Measurements from ENCODE around the gene ARID3C. TPM values are rescaled to one million over a fixed set of nuclear protein-coding genes. Genes with fewer than 3 reads are reported as not detected.

Gene ARID3C
- total RNA-seq, 4 donors from 2014 or later = not detected

DNA sequence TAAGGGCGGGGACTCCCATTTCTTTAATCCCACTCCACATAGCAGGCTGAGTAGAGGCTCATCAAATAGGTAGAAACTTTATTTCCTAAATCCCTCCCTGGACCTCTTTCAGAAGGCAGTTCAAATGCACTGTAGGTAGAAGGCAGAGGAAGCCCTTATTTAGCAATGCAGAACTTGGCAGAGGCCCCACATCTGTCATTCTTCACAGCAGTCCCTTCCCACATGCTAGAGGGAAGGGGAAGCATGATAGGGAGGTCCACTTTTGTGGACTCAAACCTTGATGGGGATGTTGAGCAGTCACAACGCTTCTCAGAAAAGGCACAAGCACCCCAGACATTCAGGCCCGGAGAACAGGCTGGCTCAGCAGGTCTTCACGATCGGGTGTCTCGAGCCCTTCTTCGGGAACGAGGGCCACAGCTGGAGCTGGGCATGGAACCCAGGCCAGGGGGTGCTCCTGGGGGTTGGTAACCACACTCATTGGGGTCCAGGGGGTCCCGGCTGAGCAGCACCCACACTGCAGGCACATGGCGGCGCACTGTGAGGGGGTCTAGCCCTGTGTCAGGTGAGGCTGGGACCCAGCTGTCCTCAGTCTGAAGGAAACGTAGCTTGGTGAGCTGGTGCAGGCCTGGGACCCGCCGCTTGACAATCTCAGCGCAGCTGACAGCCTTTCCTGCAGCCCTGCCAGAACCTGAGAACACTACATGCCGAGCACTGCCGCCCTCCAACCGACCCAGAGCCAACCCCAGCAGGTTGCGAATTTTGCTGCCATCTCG, 18.2 kb downstream of the ARID3C start:
- in situ Hi-C loops (cut with MboI; ENCODE audit: low sequenced_read_pairs in 4 of 4) = loop anchor here in 1 of 4 donors (25.0 kb wide), 1 partner anchor 98 kb away; the partner anchor contains the start of gene ENHO
- H3K27me3 ChIP-seq = no peaks in the 10 kb centered on the region
- ATAC-seq (peak; percentile 15 to 48), DNase-seq (peak in 1 of 2 donors; percentile 55)
- intact Hi-C loops (cut with DNase I; ENCODE audit: low total_unique reads) = no loop called here
- H3K27ac ChIP-seq = peak overlapping the region; percentile 93 to 98 (median 96)
- H3K9me3 ChIP-seq = no peaks in the 10 kb centered on the region
- TF ChIP-seq POLR2A (IDR thresholded peaks at IDR 0.05) = no peak
- TF ChIP-seq, protein P1, sequence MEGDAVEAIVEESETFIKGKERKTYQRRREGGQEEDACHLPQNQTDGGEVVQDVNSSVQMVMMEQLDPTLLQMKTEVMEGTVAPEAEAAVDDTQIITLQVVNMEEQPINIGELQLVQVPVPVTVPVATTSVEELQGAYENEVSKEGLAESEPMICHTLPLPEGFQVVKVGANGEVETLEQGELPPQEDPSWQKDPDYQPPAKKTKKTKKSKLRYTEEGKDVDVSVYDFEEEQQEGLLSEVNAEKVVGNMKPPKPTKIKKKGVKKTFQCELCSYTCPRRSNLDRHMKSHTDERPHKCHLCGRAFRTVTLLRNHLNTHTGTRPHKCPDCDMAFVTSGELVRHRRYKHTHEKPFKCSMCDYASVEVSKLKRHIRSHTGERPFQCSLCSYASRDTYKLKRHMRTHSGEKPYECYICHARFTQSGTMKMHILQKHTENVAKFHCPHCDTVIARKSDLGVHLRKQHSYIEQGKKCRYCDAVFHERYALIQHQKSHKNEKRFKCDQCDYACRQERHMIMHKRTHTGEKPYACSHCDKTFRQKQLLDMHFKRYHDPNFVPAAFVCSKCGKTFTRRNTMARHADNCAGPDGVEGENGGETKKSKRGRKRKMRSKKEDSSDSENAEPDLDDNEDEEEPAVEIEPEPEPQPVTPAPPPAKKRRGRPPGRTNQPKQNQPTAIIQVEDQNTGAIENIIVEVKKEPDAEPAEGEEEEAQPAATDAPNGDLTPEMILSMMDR (IDR thresholded peaks at IDR 0.05 in 4 of 5, conservative IDR thresholded peaks at IDR 0.05 in 1 of 5) = no peak
- H3K36me3 ChIP-seq = peaks cover 0 to 10% of the 10 kb centered on the region in 2 donors
- H3K4me1 ChIP-seq = peaks cover 23 to 30% of the 10 kb centered on the region in 2 donors
- peak overlapping the region; percentile 67 to 89 (median 81) for H3K4me3 ChIP-seq

DNA sequence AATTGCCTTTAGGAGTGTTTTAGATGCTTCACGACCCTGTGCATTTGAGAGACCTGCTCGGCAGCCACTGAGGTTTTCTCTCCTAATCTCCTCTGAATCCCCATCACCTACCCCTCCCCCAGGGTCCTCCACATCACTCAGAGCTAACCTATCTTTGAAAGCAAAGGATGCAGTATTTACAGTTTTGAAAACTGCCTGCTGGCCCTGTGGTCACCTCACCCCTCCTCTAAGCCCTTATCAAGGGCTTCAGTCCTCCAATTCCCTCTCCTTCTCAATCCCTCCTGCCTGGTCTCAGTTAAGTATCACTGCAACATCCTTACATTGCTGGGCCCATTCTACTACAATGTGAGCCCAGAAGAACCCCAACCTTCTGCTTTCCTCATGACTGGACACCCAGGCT, 21.5 kb downstream of the ARID3C start:
- TF ChIP-seq, protein P1 (IDR thresholded peaks at IDR 0.05 in 4 of 5, conservative IDR thresholded peaks at IDR 0.05 in 1 of 5) = no peak
- TF ChIP-seq POLR2A (IDR thresholded peaks at IDR 0.05) = no peak
- in situ Hi-C loops (cut with MboI; ENCODE audit: low sequenced_read_pairs in 4 of 4) = loop anchor here (10.0 to 25.0 kb wide), 2 partner anchors 95 to 203 kb away; partner anchors contain the start of gene ENHO (in 1 of the 4)
- Histone ChIP-seq H3K9me3 (no peaks in the 10 kb centered on the region), H3K36me3 (no peaks in the 10 kb centered on the region), H3K27ac (no peak overlapping the region), H3K27me3 (no peaks in the 10 kb centered on the region), H3K4me1 (peaks cover 14 to 21% of the 10 kb centered on the region in 2 donors), H3K4me3 (no peak overlapping the region)
- ATAC-seq (no peak), DNase-seq (no peak)
- intact Hi-C loops (cut with DNase I; ENCODE audit: low total_unique reads) = no loop called here

DNA sequence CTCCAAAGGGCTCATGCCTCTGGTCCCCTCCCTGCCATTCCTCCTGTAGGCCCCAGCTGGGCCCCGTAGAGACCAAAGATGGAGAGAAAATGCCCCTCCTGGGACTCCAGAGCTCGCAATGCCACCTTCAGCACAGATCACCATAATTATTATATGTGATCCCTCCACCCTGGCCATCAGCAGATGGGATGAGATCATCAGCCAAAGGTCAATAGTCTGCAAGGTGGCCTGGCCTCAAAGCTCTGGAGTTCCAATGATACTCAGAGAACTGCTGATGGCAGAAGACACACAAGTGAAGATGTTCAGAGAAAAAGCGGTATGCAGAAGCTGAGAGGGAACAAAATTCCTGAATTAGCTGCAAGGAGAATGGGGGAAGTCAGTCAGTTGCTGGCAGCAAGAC, 22.0 kb downstream of the ARID3C start:
- Histone ChIP-seq H3K9me3 (no peaks in the 10 kb centered on the region), H3K36me3 (no peaks in the 10 kb centered on the region), H3K4me3 (no peak overlapping the region), H3K27ac (no peak overlapping the region), H3K27me3 (no peaks in the 10 kb centered on the region), H3K4me1 (peaks cover 14 to 20% of the 10 kb centered on the region in 2 donors)
- no peak for TF ChIP-seq POLR2A (IDR thresholded peaks at IDR 0.05)
- TF ChIP-seq, protein P1 (IDR thresholded peaks at IDR 0.05 in 4 of 5, conservative IDR thresholded peaks at IDR 0.05 in 1 of 5) = no peak
- ATAC-seq (no peak), DNase-seq (no peak)
- in situ Hi-C loops (cut with MboI; ENCODE audit: low sequenced_read_pairs in 4 of 4) = loop anchor here (10.0 to 25.0 kb wide), 2 partner anchors 95 to 202 kb away; partner anchors contain the start of gene ENHO (in 1 of the 4)
- intact Hi-C loops (cut with DNase I; ENCODE audit: low total_unique reads) = no loop called here

DNA sequence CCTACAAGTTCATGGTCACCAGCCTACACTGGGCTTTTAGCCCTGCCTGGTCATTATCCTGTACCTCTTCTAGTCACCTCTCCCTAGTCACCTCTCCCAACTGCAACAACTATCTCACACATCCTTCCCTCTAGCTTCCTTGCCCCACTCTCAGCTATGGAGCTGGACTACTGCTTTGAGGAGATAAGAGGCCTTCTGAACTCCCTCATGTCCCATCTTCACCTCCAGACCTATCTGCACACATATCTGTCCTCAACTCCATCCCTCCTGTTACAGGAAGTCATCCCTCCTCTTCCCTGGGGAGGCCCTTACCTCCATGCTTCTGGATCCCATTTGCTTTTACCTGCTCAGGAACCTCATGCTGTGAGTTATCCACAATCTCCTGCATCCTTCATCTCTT, 22.7 kb downstream of the ARID3C start:
- ATAC-seq (no peak), DNase-seq (no peak)
- peaks cover 12 to 16% of the 10 kb centered on the region in 2 donors for H3K4me1 ChIP-seq
- no peak overlapping the region for H3K27ac ChIP-seq
- H3K27me3 ChIP-seq = no peaks in the 10 kb centered on the region
- H3K36me3 ChIP-seq = no peaks in the 10 kb centered on the region
- TF ChIP-seq, protein P1 (IDR thresholded peaks at IDR 0.05 in 4 of 5, conservative IDR thresholded peaks at IDR 0.05 in 1 of 5) = no peak
- in situ Hi-C loops (cut with MboI; ENCODE audit: low sequenced_read_pairs in 4 of 4) = loop anchor here (10.0 to 25.0 kb wide), 2 partner anchors 94 to 201 kb away; partner anchors contain the start of gene ENHO (in 1 of the 4)
- H3K4me3 ChIP-seq = no peak overlapping the region
- intact Hi-C loops (cut with DNase I; ENCODE audit: low total_unique reads) = no loop called here
- H3K9me3 ChIP-seq = no peaks in the 10 kb centered on the region
